GM21526 (cell line): ENCODE data around the gene XAF1.
"Not testable (repeated sequence)": the region's sequence is repeated elsewhere in the genome, so short reads cannot be mapped to it uniquely, and the experiment has no call there.

ENCODE experiments used
- ATAC-seq: cut with Tn5 transposase; IDR thresholded peaks from one replicate; pipeline ENCODE4 v1.9.1; 2021; ENCODE audit warnings: moderate library complexity; ENCODE audit not compliant: unreplicated experiment, low FRiP score

Gene XAF1

DNA sequence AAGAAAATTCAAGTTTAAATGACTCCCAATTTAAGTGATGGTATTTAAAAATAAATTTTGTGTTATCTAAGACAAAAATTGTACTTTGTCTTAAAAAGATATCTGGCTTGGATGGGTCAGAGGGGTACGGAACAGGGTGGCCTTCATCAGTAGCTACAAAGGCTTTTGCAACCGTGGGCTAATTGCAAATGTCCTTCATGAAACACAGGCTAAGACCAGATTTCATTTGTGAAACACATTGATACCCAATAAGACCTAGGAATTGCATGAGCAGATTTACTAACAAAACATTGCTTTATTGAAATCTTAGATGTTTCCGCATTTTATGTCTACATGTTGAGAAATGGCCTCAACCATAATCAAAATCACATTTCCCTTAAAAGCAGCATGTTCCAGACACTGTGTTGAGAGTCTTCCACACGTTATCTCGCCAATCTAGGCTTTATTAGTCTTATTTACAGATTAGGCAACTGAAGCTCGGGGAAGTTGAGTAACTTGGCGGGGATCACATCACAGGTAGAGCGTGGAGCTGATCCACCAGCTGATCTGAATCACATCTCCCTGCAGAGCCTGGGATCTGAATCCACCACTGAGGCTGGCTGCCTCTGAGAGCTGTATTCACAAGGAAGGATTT, 42.0 kb downstream of the XAF1 start:
- no peak for ATAC-seq

DNA sequence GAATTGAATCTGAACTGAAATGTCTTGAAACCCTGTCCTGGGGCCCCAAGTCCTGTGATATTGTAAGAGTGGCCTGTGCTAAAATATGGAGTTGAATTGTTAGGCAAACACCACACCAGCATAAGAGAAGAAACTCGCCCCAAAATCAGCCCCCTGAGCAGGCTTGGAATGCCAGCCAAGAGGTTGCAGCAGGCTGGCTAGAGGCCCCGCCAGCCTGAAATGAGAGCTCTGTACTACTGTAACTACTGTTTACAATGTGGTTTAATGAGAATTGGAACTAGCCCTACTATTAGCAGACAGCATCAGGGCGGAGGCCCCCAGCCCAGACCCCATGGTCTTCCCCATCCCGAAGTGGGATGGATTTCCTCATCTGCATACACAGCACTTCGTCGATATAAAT, 43.9 kb downstream of the XAF1 start:
- ATAC-seq: no peak

DNA sequence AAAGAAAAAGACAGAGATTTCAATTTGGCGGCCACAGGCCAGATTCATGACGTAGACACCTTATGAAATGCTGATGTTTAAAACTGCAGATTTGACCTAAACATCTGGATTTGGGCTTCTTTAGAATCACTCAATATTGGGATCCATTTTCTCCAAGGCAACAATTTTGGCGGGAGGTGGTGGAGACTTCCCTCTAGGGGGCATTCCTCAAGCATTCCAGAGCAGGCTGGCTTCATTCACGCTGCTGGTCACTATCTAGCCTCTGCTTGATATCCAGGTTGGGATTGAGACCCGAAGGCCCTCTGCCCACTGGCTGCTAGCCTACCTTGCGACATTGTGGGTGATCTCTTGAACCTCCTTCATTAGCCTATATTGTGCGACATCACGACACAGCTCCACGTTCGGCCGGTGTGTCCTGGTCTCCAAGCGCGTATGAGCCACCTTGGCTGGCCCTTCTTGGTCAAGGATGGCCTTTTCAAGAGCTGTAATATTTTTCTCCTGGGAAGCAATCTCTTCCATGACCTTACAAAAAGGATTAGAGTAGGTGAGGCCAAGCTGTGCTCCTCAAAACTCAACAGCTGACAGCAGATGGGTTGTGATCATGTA, 44.7 kb downstream of the XAF1 start:
- ATAC-seq: no peak

DNA sequence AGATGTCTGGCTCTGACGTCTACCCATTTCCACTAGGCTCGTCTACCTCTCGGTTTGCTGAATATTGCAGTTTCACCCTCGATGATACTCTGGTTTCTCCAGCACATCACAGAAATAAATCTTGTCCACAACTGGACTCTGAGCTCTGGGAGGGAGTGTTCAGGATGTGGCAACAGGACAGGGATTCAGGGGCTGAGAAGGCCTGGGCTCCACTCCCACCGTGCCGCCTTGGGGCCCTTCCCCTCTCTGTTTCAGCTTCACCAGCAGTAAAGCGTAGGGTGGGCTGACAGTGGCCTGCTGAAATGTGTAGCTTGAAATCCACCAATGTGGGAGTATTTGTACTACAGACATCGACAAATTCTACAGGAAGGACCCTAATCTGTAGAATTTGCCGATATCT, 55.7 kb downstream of the XAF1 start:
- ATAC-seq: no peak

DNA sequence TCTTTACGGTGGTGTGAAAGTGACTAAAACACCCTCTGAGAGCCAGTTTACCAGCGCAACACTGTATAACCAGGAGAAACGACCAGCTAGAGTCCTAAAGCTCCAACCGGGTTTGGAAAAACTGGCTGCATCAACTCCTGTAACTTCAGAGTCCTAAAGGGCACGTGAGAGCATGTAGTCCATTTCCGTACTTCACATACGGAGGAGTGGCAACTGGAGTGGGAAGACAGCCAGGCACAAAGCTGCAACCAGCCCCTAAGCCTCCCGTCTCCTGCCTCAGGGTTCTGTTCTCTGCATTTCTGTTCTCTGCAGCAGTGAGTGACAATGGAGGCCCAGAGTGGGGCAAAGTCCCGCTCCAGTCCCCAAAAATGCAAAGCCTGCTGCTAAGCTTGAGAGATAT, 56.4 kb downstream of the XAF1 start:
- no peak for ATAC-seq

DNA sequence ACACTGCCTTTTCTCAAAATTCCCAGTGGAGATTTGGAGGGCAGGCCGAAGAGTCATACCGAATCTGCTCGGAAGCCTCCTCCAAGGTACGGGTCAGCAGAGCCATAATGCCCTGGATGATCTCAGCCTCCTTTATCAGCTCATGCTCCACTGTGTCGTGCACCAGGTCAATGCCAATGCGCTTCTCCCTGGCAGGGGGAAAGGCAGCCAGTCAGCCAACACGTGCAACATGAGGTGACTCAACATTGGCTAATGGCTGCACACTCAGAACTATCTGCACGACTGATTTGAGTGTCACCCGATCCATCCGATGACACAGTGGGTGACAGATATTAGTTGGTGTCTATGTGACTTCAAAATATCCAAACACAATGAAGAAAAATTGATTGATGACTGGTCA, 59.9 kb downstream of the XAF1 start:
- no peak for ATAC-seq

DNA sequence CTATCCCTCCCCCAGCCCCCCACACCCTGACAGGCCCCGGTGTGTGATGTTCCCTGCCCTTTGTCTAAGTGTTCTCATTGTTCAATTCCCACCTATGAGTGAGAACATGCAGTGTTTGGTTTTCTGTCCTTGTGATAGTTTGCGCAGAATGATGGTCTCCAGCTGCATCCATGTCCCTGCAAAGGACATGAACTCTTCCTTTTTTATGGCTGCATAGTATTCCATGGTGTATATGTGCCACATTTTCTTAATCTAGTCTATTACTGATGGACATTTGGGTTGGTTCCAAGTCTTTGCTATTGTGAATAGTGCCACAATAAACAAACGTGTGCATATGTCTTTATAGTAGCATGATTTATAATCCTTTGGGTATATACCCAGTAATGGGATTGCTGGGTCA, 60.5 kb downstream of the XAF1 start:
- ATAC-seq: not testable (repeated sequence)

DNA sequence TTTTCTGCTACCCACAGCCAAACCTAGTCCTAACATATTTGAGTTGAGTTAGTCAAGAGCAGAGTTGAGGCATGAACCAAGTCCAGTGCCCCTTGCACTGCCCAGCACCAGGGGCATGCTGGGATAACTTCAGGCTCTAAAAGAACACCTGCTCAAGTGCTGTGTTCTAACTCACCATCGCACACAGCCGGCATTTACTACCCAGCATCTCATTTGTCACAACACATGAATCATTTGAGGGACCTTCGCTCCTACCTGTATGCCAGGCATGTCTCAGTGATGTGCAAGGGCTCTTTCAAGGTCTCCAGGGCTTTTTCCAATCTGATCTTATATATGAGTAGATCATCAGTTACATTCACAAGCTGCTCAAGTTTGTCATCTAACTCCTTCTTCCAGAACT, 63.1 kb downstream of the XAF1 start:
- ATAC-seq: no peak

DNA sequence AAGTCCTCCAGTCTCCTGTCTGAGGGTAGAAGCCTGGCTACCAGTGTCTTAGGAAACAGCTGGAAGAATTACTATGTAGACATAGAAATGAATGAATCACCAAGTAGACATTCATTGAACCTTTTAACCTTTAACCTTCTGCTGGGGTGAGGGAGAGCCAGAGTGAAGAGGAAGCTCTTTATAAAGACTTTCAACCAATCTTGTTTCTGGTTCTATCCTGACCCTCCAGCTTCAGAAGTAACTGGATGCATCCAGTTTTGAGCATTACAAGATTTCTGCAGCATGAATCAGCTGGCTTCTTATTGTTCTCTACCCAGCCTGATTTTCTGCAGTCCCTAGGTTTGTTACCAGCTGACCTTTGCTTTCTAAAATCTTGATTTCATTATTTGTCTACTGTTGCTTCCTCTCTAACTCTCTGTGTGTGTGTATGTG, 67.2 kb downstream of the XAF1 start:
- no peak for ATAC-seq
